Stimulated activated CD8-positive, alpha-beta memory T cell treated with anti-CD3 and anti-CD28 coated beads, Interleukin-7, amount 100 ng/mL, for 4 hours (primary cell): ENCODE results near the gene SLC29A1.

ENCODE experiments used
- DNase-seq, 2 donors: peaks; one replicate each; pipeline ENCODE4 v3.0.0-alpha.2; 2020; ENCODE audit warnings: low read depth in 2 of 2

Gene SLC29A1

GRCh38 chr6:44237021-44237812, 13.8 kb downstream of the SLC29A1 start:
- peak; percentile 51 to 64 for DNase-seq

DNA sequence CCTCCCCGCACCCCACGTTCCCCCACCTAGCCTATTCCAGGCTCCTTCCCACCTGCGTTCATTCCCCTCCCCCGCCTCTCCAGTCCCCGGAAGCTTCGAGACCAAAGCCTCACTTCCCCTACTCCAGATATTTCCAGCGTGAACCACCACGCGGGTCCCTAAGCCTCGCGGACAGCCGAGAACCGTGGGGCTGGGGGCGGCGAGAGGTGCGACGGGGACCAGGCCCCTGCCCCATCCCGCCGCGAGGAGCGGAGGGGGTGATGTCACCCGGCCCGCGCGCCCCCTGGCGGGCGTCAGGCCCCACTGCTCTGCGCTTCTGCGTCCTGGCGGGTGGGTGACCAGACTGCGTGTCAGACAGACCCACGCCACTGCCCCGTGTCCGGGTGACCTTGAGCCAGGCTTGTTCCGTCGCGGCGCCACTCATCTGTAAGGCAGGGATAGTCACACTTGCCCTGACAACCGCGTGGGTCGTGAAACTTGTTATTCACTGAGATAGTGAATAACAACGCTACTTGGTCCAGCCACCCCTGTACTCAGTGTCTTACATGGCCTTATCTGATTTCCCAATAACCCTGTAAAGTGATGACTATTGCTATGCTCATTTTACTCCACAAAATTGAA, 14.5 kb downstream of the SLC29A1 start:
- DNase-seq = peak; percentile 35 to 70

GRCh38 chr6:44238687-44239350, 15.4 kb downstream of the SLC29A1 start:
- DNase-seq = no peak

- DNase-seq = no peak
These were observed 19.9 kb downstream of the SLC29A1 start for GRCh38 chr6:44243345-44243744.

GRCh38 chr6:44245391-44245911, 22.1 kb downstream of the SLC29A1 start:
- no peak for DNase-seq

GRCh38 chr6:44245912-44246662, 22.7 kb downstream of the SLC29A1 start:
- DNase-seq = peak; percentile 70 to 85

DNA sequence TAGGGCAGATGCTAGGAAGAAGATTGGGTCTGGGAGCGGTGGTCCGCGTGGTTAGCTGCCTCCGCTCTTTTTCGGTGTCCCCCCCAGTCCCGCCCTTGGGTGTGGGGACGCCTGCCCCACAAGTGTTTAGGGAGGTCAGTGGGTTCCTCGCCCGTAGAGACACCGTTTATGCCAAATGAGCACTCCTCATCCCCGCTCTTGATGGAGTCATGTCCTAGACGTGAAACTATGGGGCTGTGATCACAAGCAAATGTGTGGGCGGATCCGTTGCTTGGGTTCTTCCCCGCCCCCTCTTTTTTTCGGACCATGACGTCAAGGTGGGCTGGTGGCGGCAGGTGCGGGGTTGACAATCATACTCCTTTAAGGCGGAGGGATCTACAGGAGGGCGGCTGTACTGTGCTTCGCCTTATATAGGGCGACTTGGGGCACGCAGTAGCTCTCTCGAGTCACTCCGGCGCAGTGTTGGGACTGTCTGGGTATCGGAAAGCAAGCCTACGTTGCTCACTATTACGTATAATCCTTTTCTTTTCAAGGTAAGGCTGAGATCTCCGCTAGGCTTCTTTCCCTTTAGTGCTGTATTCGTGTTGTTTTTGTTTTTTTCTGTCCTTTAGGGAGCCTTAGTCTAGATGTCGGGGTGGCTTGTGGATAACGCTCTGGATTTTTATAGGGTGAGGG, 23.4 kb downstream of the SLC29A1 start, which contains the start of gene HSP90AB1:
Gene HSP90AB1 (plus strand): TSS at position 439 of the 675 bp plus-strand sequence. CDS start 1,529 bp downstream, outside the sequence.
- peak; percentile 96 to 99 for DNase-seq

GRCh38 chr6:44247338-44248302, 24.2 kb downstream of the SLC29A1 start:
- DNase-seq = peak; percentile 87 to 93

GRCh38 chr6:44248579-44248978, 25.2 kb downstream of the SLC29A1 start:
- DNase-seq = no peak

- no peak for DNase-seq
These were observed 25.8 kb downstream of the SLC29A1 start for GRCh38 chr6:44249082-44249748.

DNA sequence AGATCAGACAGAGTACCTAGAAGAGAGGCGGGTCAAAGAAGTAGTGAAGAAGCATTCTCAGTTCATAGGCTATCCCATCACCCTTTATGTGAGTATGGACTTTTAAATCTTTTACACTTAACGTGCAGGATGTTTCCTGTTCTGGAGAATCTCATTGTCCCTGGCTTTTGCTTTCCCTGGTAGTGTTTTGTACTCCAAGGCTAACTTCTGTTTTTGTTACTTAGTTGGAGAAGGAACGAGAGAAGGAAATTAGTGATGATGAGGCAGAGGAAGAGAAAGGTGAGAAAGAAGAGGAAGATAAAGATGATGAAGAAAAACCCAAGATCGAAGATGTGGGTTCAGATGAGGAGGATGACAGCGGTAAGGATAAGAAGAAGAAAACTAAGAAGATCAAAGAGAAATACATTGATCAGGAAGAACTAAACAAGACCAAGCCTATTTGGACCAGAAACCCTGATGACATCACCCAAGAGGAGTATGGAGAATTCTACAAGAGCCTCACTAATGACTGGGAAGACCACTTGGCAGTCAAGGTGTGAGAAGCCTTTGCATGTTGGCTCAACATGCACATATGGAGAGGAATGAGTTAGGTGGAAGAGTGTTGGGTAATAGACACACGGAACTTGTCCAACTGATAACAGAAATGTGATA, 26.8 kb downstream of the SLC29A1 start:
- DNase-seq = no peak

DNA sequence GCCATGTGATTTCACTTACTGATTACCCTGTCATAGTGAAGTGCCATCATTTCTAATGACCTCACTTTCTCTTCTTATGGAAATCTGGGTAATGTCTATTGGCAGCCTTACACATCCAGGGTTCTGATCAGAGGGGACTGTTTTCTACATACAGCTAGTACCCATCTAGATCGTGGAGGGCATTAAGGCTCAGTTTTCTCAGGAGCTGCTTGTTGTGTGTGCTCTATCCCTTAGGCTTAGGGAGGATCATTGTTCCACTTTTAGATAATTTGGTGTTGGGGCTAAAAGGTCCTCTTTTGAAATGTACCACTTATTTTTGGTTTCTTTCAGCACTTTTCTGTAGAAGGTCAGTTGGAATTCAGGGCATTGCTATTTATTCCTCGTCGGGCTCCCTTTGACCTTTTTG, 27.3 kb downstream of the SLC29A1 start:
- no peak for DNase-seq

- no peak for DNase-seq
These were observed 28.5 kb downstream of the SLC29A1 start for GRCh38 chr6:44251576-44252524.

DNA sequence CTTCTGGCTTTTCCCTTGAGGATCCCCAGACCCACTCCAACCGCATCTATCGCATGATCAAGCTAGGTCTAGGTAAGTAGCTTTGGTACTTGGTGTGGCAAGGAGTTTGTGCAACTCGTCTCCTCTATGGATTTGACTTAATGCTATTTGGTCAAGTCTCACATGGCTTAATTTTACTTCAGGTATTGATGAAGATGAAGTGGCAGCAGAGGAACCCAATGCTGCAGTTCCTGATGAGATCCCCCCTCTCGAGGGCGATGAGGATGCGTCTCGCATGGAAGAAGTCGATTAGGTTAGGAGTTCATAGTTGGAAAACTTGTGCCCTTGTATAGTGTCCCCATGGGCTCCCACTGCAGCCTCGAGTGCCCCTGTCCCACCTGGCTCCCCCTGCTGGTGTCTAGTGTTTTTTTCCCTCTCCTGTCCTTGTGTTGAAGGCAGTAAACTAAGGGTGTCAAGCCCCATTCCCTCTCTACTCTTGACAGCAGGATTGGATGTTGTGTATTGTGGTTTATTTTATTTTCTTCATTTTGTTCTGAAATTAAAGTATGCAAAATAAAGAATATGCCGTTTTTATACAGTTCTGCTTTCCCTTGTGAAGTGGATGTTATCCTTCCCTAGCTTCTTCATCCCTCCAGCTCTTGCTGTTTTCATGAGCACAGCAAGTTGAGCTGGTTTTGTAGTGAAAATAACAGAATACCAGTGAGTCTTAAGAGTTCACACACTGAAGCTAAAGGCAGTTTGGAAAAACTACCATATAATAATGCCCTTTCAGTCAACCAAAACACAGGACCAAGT, 30.1 kb downstream of the SLC29A1 start:
- no peak for DNase-seq

DNA sequence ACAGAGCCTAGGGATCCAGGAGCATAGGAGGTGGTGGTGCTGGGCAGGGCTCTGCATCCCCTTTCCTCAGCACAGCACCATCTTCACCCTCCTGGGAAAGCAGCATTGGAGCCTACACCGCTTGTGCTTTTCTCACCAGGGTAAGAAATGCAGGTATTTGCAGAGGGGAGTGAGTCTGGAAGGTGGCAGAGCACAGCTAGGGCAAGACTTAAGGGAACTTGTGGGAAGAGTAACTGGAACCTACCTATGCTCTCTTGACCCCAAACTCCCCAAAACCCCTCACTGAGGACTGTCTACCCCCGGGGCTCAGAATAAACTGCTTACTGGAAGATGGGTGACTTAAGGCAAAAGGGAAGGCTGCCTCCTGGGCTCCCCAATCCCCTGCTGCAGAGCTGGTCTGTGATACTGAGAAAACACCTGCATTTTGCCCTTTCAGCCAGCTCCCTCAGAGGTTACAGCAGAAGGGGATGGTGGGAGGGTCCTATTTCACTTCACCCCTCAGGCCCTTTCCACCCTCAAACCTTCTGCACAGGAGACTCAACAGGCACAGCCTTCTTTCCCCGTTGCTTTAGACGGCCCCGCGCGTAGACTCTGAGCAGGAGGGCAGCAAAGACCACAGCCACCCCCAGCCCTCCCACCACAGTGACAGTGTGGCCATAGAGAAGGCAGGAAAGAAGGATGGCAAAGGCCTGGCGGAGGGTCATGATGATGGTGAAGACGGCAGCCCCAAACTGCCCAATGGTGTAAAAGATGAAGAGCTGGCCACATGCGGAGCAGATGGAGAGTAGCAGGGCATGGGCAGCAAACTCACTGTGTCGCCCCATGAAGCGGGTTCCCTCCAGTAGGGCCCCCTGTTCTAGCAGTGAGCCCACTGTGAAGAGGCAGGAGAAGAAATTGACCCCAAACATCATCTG, 31.1 kb downstream of the SLC29A1 start:
- no peak for DNase-seq
